NB4 (cell line): ENCODE measurements around the gene LNX2.

Experiments
- DNase-seq: peaks from one replicate; pipeline ENCODE4 v3.0.0; 2010; ENCODE audit warnings: low read depth
- H3K4me3 ChIP-seq: one replicate; pipeline ENCODE4 v1.5.1; 2011; ENCODE audit warnings: mild to moderate bottlenecking, low read depth, low read length, moderate library complexity
- MYC ChIP-seq: IDR thresholded peaks from 2 replicates; pipeline ENCODE4 v1.6.1; 2011; ENCODE audit warnings: low read depth, low read length
- POLR2A ChIP-seq: IDR thresholded peaks from 2 replicates; pipeline ENCODE4 v1.6.1; 2011; ENCODE audit warnings: mild to moderate bottlenecking; ENCODE audit not compliant: insufficient read length; ENCODE audit errors: extremely low read depth
- TF ChIP-seq, protein P1 (sequence below): IDR thresholded peaks from 2 replicates; pipeline ENCODE4 v1.6.1; 2011; ENCODE audit warnings: low read depth, low read length
- TF ChIP-seq, protein P2 (sequence below): IDR thresholded peaks from one replicate; pipeline ENCODE4 v1.5.1; 2012; ENCODE audit warnings: low read depth, low read length

The LNX2 gene

DNA sequence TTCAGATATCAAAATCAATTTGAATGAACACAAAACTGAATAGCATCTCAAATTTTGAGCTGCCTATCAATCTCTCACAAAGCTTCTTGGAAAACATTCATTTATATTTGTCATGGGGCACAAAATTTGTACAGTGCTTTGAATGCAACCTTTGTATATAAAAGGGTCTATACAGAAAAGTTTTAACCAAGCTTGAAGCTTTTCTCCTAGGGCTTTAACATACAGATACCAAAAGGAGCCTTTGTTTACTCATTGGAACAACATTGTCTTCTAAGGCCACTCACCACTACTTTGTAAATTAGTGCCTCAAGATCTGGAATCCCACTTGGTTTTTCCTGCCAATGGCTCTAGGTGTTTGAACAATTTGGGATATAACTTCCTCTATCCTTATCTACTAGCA, 21.2 kb downstream of the LNX2 start:
- no peak overlapping the region for H3K4me3 ChIP-seq
- DNase-seq, result no peak
- TF ChIP-seq, protein P1, sequence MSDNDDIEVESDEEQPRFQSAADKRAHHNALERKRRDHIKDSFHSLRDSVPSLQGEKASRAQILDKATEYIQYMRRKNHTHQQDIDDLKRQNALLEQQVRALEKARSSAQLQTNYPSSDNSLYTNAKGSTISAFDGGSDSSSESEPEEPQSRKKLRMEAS, result no peak
- TF ChIP-seq POLR2A (no peak), MYC (no peak)
- TF ChIP-seq, protein P2, sequence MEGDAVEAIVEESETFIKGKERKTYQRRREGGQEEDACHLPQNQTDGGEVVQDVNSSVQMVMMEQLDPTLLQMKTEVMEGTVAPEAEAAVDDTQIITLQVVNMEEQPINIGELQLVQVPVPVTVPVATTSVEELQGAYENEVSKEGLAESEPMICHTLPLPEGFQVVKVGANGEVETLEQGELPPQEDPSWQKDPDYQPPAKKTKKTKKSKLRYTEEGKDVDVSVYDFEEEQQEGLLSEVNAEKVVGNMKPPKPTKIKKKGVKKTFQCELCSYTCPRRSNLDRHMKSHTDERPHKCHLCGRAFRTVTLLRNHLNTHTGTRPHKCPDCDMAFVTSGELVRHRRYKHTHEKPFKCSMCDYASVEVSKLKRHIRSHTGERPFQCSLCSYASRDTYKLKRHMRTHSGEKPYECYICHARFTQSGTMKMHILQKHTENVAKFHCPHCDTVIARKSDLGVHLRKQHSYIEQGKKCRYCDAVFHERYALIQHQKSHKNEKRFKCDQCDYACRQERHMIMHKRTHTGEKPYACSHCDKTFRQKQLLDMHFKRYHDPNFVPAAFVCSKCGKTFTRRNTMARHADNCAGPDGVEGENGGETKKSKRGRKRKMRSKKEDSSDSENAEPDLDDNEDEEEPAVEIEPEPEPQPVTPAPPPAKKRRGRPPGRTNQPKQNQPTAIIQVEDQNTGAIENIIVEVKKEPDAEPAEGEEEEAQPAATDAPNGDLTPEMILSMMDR, result no peak

DNA sequence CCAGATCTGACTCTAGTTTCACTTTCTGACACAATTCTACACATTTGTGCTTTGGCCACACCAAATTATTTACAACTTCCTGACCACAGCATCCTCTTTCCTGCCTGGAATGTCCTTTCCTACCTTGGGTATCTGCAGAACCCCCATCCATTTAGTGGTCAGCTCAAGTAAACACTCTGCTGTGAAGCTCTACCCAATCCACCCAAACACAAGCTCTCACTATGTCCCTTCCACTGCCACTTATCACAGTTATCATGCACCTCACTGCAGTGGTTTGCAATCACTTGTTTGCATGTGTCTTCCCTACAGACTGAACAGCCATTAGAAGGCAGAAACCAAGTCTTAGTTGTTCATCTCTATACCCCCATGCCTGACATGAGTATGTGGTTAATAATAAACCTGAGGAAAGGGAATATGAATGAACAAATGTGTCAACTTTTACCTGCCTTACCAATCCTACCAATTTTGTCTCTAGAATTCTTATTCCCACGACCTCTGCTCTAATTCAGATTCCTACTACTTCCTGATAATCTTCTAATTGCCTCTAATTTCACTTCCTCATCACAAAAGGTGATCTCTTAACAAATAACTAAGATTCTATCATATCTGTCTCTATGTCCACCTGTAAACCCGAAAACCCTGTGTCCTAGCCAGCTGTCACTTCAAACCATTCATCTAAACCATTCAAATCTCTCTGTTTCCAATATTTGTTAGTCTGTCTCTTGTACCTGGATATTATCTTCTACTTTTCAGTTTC, 25.1 kb downstream of the LNX2 start:
- no peak for DNase-seq
- H3K4me3 ChIP-seq, result no peak overlapping the region
- TF ChIP-seq, protein P1, result no peak
- TF ChIP-seq POLR2A (no peak), MYC (no peak)
- TF ChIP-seq, protein P2, result no peak

DNA sequence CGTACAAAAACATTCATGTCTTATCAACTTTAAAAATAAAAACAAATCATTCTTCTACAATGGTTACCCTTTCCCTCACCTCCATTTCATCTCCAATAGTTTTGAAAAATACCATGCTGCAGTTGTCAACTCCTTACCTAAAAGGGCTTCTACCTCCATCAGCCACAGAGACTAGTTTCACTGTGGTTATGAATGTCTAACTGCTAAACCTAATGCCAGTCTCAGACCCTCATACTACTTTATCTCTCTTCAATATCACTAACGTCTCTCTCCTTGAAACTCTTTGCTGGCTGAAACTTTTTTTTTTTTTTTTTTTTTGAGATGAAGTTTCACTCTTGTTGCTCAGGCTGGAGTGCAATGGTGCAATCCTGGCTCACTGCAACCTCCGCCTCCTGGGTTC, 27.1 kb downstream of the LNX2 start:
- DNase-seq, result no peak
- TF ChIP-seq POLR2A (no peak), MYC (no peak)
- TF ChIP-seq, protein P2, result no peak
- TF ChIP-seq, protein P1, result no peak

DNA sequence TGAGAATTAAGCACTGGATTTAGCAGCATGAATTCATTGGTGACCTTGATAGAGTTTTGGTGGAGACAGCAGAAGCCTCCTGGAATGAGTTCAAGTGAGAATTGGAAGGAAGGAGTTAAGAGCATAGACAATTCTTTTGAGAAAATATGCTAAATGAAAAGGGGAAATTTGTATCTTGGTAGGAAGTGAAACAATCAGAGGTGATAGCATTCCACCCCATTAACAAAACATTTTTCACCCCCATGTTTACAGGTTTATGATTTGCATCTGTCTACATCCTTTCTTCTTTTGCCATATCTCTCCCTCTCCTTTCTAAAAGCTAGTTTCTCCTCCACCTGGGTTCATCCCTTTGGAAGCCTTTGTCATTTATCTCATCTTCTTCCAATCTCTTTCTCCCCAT, 27.5 kb downstream of the LNX2 start:
- DNase-seq, result no peak
- no peak overlapping the region for H3K4me3 ChIP-seq
- TF ChIP-seq, protein P1, result no peak
- TF ChIP-seq POLR2A (no peak), MYC (no peak)
- TF ChIP-seq, protein P2, result no peak

More for the DNA sequence above, 27.1 kb downstream of the LNX2 start:
- H3K4me3 ChIP-seq, result no peak overlapping the region

DNA sequence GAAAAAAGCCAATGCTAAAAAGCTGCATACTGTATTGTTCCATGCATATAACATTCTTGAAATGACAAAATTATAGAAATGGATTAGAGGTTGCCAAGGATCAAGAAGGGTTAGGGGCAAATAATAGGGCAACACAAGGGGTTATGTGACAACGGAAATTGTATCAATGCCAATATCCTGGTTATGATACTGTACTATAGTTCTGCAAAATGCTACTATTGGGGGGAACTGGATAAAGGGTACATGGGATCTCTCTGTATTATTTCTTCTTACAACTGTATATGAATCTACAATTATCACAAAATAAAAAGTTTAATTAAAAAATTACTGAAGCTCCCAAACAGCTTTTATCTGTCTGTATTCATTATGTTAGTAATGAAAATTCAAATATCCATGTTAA, 31.9 kb downstream of the LNX2 start:
- H3K4me3 ChIP-seq, result no peak overlapping the region
- no peak for DNase-seq
- TF ChIP-seq, protein P1, result no peak
- no peak for TF ChIP-seq MYC
- TF ChIP-seq POLR2A, result no peak
- TF ChIP-seq, protein P2, result no peak
